Calu3 (cell line): ENCODE data around the gene DNM1. TPM values are rescaled to one million over a fixed set of nuclear protein-coding genes. Genes with fewer than 3 reads are reported as not detected.
"Not testable (repeated sequence)": the region's sequence is repeated elsewhere in the genome, so short reads cannot be mapped to it uniquely, and the experiment has no call there.

Experiments used
- BruUV-seq: library from RNA; stranded (reverse); fragments of 400-500 nt; replicated peaks from 2 replicates; lab custom pipeline; 2021; lab: Mats Ljungman, UMichigan
- CTCF ChIA-PET: fragments of 300-600 bp; sonication (Branson Sonifier 250); formaldehyde crosslinking; loops from one replicate; lab custom pipeline; 2022; ENCODE audit warnings: antibody characterized with exemption; lab: Charles Lee
- DNase-seq: peaks from one replicate; pipeline ENCODE4 v3.0.0; 2022
- H3K27ac Mint-ChIP-seq: one replicate; pipeline ENCODE4 v1.8.0; 2022; ENCODE audit warnings: mixed read lengths; ENCODE audit not compliant: unreplicated experiment
- H3K27me3 Mint-ChIP-seq: one replicate; pipeline ENCODE4 v1.8.0; 2022; ENCODE audit warnings: mixed read lengths; ENCODE audit not compliant: unreplicated experiment
- H3K36me3 Mint-ChIP-seq: one replicate; pipeline ENCODE4 v1.8.0; 2022; ENCODE audit warnings: mild to moderate bottlenecking, moderate library complexity, mixed read lengths; ENCODE audit not compliant: insufficient read depth, unreplicated experiment
- H3K4me1 Mint-ChIP-seq: one replicate; pipeline ENCODE4 v1.8.0; 2022; ENCODE audit warnings: mild to moderate bottlenecking, low read depth, mixed read lengths; ENCODE audit not compliant: unreplicated experiment
- H3K4me3 Mint-ChIP-seq: one replicate; pipeline ENCODE4 v1.8.0; 2022; ENCODE audit warnings: mild to moderate bottlenecking, low read depth, moderate library complexity, mixed read lengths; ENCODE audit not compliant: unreplicated experiment
- H3K9me3 Mint-ChIP-seq: one replicate; pipeline ENCODE4 v1.8.0; 2022; ENCODE audit warnings: low read depth, mixed read lengths; ENCODE audit not compliant: unreplicated experiment
- intact Hi-C: fragments of 100-400 bp; cut with micrococcal nuclease; formaldehyde crosslinking; loops from one replicate; pipeline ENCODE4 v1.10.0; 2022; ENCODE audit not compliant: unreplicated experiment
- total RNA-seq: library from RNA; stranded (reverse); gene quantifications from 2 replicates; pipeline ENCODE4 v1.2.3, GENCODE V29; 2022
- TF ChIP-seq, protein P1 (sequence below): fragments of 200-600 bp; IDR thresholded peaks from one replicate; pipeline ENCODE4 v1.8.0; 2022; ENCODE audit warnings: antibody characterized with exemption; ENCODE audit not compliant: unreplicated experiment

DNM1 gene
- total RNA-seq, 1 experiment from 2014 or later: 40.0 TPM

DNA sequence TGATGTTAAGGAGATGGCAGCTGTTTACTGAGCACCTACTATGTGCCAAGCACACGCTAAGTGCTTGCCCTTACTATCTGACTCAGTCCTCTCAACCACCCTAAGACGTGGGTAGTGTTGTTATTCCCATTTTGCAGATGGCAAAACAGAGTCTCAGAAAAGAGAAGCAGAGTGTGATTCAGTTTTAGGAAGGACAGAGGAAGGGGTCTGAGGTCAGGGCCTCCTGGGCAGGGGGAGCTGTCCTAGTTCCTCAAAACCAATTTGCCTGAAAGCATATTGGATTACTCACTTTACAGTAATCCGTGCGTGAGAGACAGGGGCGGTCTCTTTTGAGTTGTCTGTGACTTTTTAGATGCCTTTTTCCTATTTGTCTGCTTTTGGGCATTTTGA lies 23.2 kb downstream of the DNM1 start:
- TF ChIP-seq, protein P1, sequence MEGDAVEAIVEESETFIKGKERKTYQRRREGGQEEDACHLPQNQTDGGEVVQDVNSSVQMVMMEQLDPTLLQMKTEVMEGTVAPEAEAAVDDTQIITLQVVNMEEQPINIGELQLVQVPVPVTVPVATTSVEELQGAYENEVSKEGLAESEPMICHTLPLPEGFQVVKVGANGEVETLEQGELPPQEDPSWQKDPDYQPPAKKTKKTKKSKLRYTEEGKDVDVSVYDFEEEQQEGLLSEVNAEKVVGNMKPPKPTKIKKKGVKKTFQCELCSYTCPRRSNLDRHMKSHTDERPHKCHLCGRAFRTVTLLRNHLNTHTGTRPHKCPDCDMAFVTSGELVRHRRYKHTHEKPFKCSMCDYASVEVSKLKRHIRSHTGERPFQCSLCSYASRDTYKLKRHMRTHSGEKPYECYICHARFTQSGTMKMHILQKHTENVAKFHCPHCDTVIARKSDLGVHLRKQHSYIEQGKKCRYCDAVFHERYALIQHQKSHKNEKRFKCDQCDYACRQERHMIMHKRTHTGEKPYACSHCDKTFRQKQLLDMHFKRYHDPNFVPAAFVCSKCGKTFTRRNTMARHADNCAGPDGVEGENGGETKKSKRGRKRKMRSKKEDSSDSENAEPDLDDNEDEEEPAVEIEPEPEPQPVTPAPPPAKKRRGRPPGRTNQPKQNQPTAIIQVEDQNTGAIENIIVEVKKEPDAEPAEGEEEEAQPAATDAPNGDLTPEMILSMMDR: no peak
- CTCF ChIA-PET: no interaction called here
- intact Hi-C loops: no loop called here
- no peaks in the 10 kb centered on the region for H3K27me3 Mint-ChIP-seq
- BruUV-seq: no TSS peak
- peaks cover 4% of the 10 kb centered on the region for H3K36me3 Mint-ChIP-seq
- no peak for DNase-seq
- H3K9me3 Mint-ChIP-seq: no peaks in the 10 kb centered on the region
- H3K4me3 Mint-ChIP-seq: no peak overlapping the region
- H3K4me1 Mint-ChIP-seq: no peaks in the 10 kb centered on the region
- H3K27ac Mint-ChIP-seq: no peak overlapping the region

DNA sequence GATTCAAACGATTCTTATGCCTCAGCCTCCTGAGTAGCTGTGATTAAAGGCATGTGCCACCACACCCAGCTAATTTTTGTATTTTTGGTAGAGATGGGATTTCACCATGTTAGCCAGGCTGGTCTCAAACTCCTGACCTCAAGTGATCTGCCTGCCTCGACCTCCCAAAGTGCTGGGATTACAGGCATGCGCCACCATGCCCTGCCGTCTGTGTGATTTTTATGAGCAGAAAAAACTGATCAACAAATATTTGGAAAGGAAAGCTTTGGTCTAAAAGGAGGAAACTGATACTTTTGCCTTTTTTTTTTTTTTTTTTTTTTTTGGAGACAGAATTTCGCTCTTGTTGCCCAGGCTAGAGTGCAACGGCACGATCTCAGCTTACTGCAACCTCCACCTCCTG lies 27.7 kb downstream of the DNM1 start:
- H3K27ac Mint-ChIP-seq, CTCF ChIA-PET, H3K9me3 Mint-ChIP-seq, BruUV-seq, DNase-seq, H3K4me3 Mint-ChIP-seq, intact Hi-C loops, H3K36me3 Mint-ChIP-seq, H3K4me1 Mint-ChIP-seq, H3K27me3 Mint-ChIP-seq: not testable (repeated sequence)

DNA sequence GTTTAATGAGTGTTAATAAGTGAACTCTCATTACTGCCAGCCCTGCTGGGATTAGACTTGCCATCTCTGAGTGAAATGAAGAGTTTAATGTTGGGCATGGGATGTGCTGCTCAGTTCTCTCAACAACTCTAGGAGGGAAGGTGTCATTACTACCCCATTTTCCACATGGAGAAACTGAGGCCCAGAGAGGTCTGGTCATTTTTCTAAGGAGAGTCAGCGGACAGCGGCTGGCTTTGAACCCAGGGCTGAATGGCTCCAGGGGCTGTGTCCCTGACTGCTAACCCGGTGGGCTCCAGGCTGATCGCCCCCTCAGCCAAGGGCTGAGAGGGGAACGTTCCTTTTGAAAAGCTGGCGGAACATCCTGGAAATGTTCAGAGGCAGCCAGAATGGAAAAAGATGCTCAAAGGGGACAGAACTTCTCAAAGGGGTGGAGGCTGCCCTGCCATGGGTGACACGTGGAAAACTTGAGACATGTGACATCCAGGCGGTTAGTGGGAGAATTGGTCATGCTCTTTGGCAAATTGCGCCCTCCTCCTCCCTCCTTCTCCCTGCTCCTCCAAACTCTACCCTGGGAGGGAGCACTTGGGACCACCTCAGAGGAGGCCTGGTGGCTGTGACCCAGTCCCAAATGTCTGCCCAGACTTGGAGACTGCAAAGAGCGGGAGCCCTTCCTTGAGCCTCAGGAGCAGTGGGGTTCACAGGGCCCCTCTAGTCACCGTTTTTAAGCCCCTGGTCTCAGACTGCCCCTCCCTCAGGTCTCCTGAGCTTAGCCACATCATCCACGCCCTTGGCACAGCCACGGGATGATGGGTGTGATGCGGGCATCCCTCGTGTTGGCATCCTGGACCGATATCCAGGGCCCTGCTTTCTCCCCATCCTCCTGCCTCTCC lies 28.7 kb downstream of the DNM1 start:
- H3K9me3 Mint-ChIP-seq: no peaks in the 10 kb centered on the region
- CTCF ChIA-PET: no interaction called here
- intact Hi-C loops: no loop called here
- no peak for DNase-seq
- H3K4me3 Mint-ChIP-seq: no peak overlapping the region
- no TSS peak for BruUV-seq
- H3K27me3 Mint-ChIP-seq: no peaks in the 10 kb centered on the region
- H3K4me1 Mint-ChIP-seq: no peaks in the 10 kb centered on the region
- TF ChIP-seq, protein P1: no peak
- H3K36me3 Mint-ChIP-seq: peaks cover 7% of the 10 kb centered on the region
- no peak overlapping the region for H3K27ac Mint-ChIP-seq

DNA sequence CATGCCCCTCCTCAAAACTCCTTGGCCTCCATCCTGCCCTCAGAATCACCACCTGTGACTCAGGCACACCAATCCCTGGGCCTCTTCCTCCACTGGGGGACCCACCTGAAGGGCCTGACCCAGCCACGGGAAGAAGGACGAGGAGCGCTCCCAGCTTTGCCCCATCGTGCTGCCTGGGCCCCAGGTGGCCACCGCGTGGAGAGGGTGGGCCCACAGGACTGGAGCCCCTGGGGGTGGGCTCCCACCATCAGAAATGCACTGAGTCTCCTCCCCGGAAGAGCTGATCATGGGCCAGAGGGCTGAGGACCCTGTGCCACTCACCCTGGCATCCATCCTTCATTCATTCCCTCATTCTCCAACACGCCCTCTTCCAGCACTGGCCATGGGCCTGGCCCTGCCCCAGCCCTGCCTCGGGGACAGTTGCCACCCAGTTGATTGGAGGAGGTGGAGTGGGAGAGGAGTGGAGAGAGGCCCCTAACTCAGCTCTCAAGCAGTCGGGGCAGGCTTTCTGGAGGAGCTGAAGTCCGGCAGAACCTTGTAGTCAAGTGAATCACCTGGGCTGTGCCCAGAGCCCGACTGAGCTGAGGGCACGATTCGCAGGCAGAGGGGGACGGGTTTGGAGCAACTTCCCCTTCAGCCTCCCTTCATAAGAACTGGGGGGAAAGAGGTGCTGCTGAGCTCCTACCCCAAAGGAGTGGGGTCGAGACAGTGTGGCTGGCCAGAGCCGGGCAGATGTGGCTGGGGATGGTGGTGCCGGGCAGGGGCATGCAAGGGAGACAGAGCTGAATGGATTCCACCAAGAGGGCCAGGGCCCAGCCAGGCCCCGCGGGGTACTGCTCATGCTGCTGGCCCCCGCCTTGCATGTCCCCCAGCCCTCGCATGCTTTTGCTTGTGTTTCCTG lies 29.6 kb downstream of the DNM1 start:
- no peak overlapping the region for H3K4me3 Mint-ChIP-seq
- no peak overlapping the region for H3K27ac Mint-ChIP-seq
- no TSS peak for BruUV-seq
- no peaks in the 10 kb centered on the region for H3K27me3 Mint-ChIP-seq
- CTCF ChIA-PET: no interaction called here
- intact Hi-C loops: no loop called here
- TF ChIP-seq, protein P1: no peak
- H3K9me3 Mint-ChIP-seq: no peaks in the 10 kb centered on the region
- peaks cover 7% of the 10 kb centered on the region for H3K36me3 Mint-ChIP-seq
- no peaks in the 10 kb centered on the region for H3K4me1 Mint-ChIP-seq
- DNase-seq: no peak
